Measurements from ENCODE around the gene P2RX6. TPM values are rescaled to one million over a fixed set of nuclear protein-coding genes. Genes with fewer than 3 reads are reported as not detected.

The P2RX6 gene
- total and polyA plus RNA-seq, 9 of the 15 experiments (the other 6 are each of a cell fraction or from before 2014, with no cell fraction given), result 0.01 to 3.9 (median 1.5) TPM; not detected in 1

- TF ChIP-seq ZNF407 (IDR thresholded peaks at IDR 0.05; ENCODE audit: low read depth) (no peak), POLR2AphosphoS2 (IDR thresholded peaks at IDR 0.05; ENCODE audit: low read length) (peak; percentile 83; the same call in 1 of the 2 replicates), SETDB1 (IDR thresholded peaks at IDR 0.05; ENCODE audit: low read length) (no peak), FOXO4 (CRISPR knock-in tag; IDR thresholded peaks at IDR 0.05) (no peak), MAFF (IDR thresholded peaks at IDR 0.05; ENCODE audit: low read length) (no peak), ID3 (CRISPR knock-in tag; IDR thresholded peaks at IDR 0.05) (no peak), ID3 (tag; IDR thresholded peaks at IDR 0.05) (peak; percentile 59; the same call in 1 of the 2 replicates), GTF3C2 (IDR thresholded peaks at IDR 0.05; ENCODE audit: borderline replicate concordance, extremely low read depth, insufficient read length) (no peak), EP400 (IDR thresholded peaks at IDR 0.05) (no peak), ZNF584 (CRISPR knock-in tag; IDR thresholded peaks at IDR 0.05; ENCODE audit: low read depth) (no peak)
These were observed 24.5 kb upstream of the P2RX6 start (continued) for GRCh38 chr22:20990184-20991180.

All from K562 (cell line).